SK-N-SH treated with all-trans-retinoic acid at 6 μM for 48 hours (cell line): Measurements from ENCODE around the gene BSDC1.

Experiments
- ATAC-seq: fragments of 200-7000 bp; cut with Tn5 transposase; 3 replicates; pipeline ENCODE4 v1.9.1; 2020; ENCODE audit warnings: mild to moderate bottlenecking, moderate library complexity
- ARNTL ChIP-seq: fragments of 450-650 bp; formaldehyde crosslinking; IDR thresholded peaks from 2 replicates; pipeline ENCODE4 v1.5.0; 2020; ENCODE audit warnings: low read depth, mild to moderate bottlenecking, moderate library complexity, borderline replicate concordance
- BACH2 ChIP-seq: fragments of 250-450 bp; sonication (Bioruptor Pico); IDR thresholded peaks from 2 replicates; pipeline ENCODE4 v1.9.0; 2021; ENCODE audit warnings: mild to moderate bottlenecking, borderline replicate concordance
- CREB5 ChIP-seq: fragments of 250-450 bp; sonication (Bioruptor Pico); IDR thresholded peaks from 2 replicates; pipeline ENCODE4 v1.5.1; 2020; ENCODE audit warnings: low read depth, mild to moderate bottlenecking, moderate library complexity
- CSDC2 ChIP-seq: fragments of 250-450 bp; sonication (Bioruptor Pico); IDR thresholded peaks from 2 replicates; pipeline ENCODE4 v1.5.0; 2020; ENCODE audit warnings: mild to moderate bottlenecking, moderate library complexity
- CSRNP3 ChIP-seq: fragments of 250-450 bp; sonication (Bioruptor Pico); IDR thresholded peaks from 2 replicates; pipeline ENCODE4 v1.5.1; 2021; ENCODE audit warnings: mild to moderate bottlenecking, moderate library complexity
- ESRRG ChIP-seq: fragments of 250-450 bp; sonication (Bioruptor Pico); IDR thresholded peaks from 2 replicates; pipeline ENCODE4 v1.6.1; 2021; ENCODE audit warnings: mild to moderate bottlenecking
- GLIS3 ChIP-seq: fragments of 250-450 bp; sonication (Bioruptor Pico); IDR thresholded peaks from 2 replicates; pipeline ENCODE4 v1.5.0; 2020; ENCODE audit warnings: mild to moderate bottlenecking, moderate library complexity
- ISL1 ChIP-seq: fragments of 250-450 bp; sonication (Bioruptor Pico); IDR thresholded peaks from 2 replicates; pipeline ENCODE4 v2.1.2; 2022; ENCODE audit warnings: mild to moderate bottlenecking, moderate library complexity
- OSR1 ChIP-seq: fragments of 250-450 bp; sonication (Bioruptor Pico); IDR thresholded peaks from 2 replicates; pipeline ENCODE4 v1.8.0; 2022; ENCODE audit warnings: moderate library complexity, mild to moderate bottlenecking, inconsistent platforms
- POU6F1 ChIP-seq: fragments of 250-450 bp; sonication (Bioruptor Pico); IDR thresholded peaks from 2 replicates; pipeline ENCODE4 v1.8.0; 2021; ENCODE audit warnings: low read depth, mild to moderate bottlenecking, moderate library complexity, borderline replicate concordance
- PPARA ChIP-seq: fragments of 250-450 bp; sonication (Bioruptor Pico); IDR thresholded peaks from 2 replicates; pipeline ENCODE4 v1.5.0; 2020; ENCODE audit warnings: mild to moderate bottlenecking, borderline replicate concordance
- RARB ChIP-seq: fragments of 250-450 bp; sonication (Bioruptor Pico); IDR thresholded peaks from 2 replicates; pipeline ENCODE4 v1.8.0; 2021; ENCODE audit warnings: mild to moderate bottlenecking, moderate library complexity
- SNAI2 ChIP-seq: fragments of 250-450 bp; sonication (Bioruptor Pico); IDR thresholded peaks from 2 replicates; pipeline ENCODE4 v1.5.0; 2020; ENCODE audit warnings: mild to moderate bottlenecking, moderate library complexity
- TCF4 ChIP-seq: fragments of 250-450 bp; sonication (Bioruptor Pico); IDR thresholded peaks from 2 replicates; pipeline ENCODE4 v1.8.0; 2021; ENCODE audit warnings: mild to moderate bottlenecking, moderate library complexity, borderline replicate concordance
- TSHZ2 ChIP-seq: fragments of 250-450 bp; sonication (Bioruptor Pico); IDR thresholded peaks from 2 replicates; pipeline ENCODE4 v1.5.0; 2020; ENCODE audit warnings: mild to moderate bottlenecking, moderate library complexity
- ZC3H10 ChIP-seq: fragments of 250-450 bp; sonication (Bioruptor Pico); IDR thresholded peaks from 2 replicates; pipeline ENCODE4 v1.5.1; 2021; ENCODE audit warnings: mild to moderate bottlenecking, moderate library complexity
- ZFP3 ChIP-seq: fragments of 250-450 bp; sonication (Bioruptor Pico); IDR thresholded peaks from 2 replicates; pipeline ENCODE4 v1.5.0; 2020; ENCODE audit warnings: mild to moderate bottlenecking, moderate library complexity
- ZNF70 ChIP-seq: fragments of 450-650 bp; formaldehyde crosslinking; IDR thresholded peaks from 2 replicates; pipeline ENCODE4 v1.5.0; 2020; ENCODE audit warnings: mild to moderate bottlenecking, moderate library complexity
- ZNF8 ChIP-seq: fragments of 450-650 bp; formaldehyde crosslinking; IDR thresholded peaks from 2 replicates; pipeline ENCODE4 v1.5.0; 2020; ENCODE audit warnings: mild to moderate bottlenecking, moderate library complexity

BSDC1 gene

GRCh38 chr1:32380057-32380456, 14.2 kb downstream of the BSDC1 start:
- no peak for ATAC-seq
- no peak for TF ChIP-seq PPARA (CRISPR knock-in tag)
- TF ChIP-seq CSRNP3 = no peak
- TF ChIP-seq TSHZ2 (CRISPR knock-in tag) = no peak
- no peak for TF ChIP-seq CSDC2 (CRISPR knock-in tag)
- no peak for TF ChIP-seq ZFP3 (CRISPR knock-in tag)
- no peak for TF ChIP-seq ARNTL
- TF ChIP-seq OSR1 (CRISPR knock-in tag) = no peak
- no peak for TF ChIP-seq RARB (CRISPR knock-in tag)

- ATAC-seq = no peak
- TF ChIP-seq SNAI2 (no peak), TCF4 (CRISPR knock-in tag) (no peak), CSDC2 (CRISPR knock-in tag) (no peak), ZFP3 (CRISPR knock-in tag) (no peak), ZNF8 (CRISPR knock-in tag) (no peak), ISL1 (CRISPR knock-in tag) (no peak), GLIS3 (no peak), ZNF70 (no peak), ESRRG (CRISPR knock-in tag) (no peak), BACH2 (CRISPR knock-in tag) (no peak), ZC3H10 (no peak), PPARA (CRISPR knock-in tag) (no peak), ARNTL (no peak), CREB5 (CRISPR knock-in tag) (no peak), CSRNP3 (no peak), RARB (CRISPR knock-in tag) (no peak), OSR1 (CRISPR knock-in tag) (no peak)
Measured at GRCh38 chr1:32377541-32378220, 16.6 kb downstream of the BSDC1 start.

- no peak for ATAC-seq
- TF ChIP-seq ESRRG (CRISPR knock-in tag) (no peak), SNAI2 (no peak), ZNF70 (no peak), CSDC2 (CRISPR knock-in tag) (no peak), GLIS3 (no peak), ARNTL (no peak), CSRNP3 (no peak), CREB5 (CRISPR knock-in tag) (no peak), POU6F1 (CRISPR knock-in tag) (no peak)
Measured at GRCh38 chr1:32376199-32376598, 18.0 kb downstream of the BSDC1 start.
